Progenitor cell of endocrine pancreas (in vitro differentiated cells): ENCODE results near the gene GSG1L. TPM values are rescaled to one million over a fixed set of nuclear protein-coding genes. Genes with fewer than 3 reads are reported as not detected.

Experiments used
- DNase-seq: peaks from one replicate; pipeline ENCODE4 v3.0.0; 2021; ENCODE audit warnings: low spot score; ENCODE audit not compliant: unreplicated experiment
- H3K27ac Mint-ChIP-seq: 2 replicates; pipeline ENCODE4 v1.8.0; 2021; ENCODE audit warnings: mild to moderate bottlenecking, moderate library complexity, mixed read lengths
- H3K27me3 Mint-ChIP-seq: 2 replicates; pipeline ENCODE4 v1.8.0; 2021; ENCODE audit warnings: mixed read lengths
- H3K36me3 Mint-ChIP-seq: 2 replicates; pipeline ENCODE4 v1.8.0; 2022; ENCODE audit warnings: mixed read lengths; ENCODE audit not compliant: insufficient read depth
- H3K4me1 Mint-ChIP-seq: 2 replicates; pipeline ENCODE4 v1.8.0; 2021; ENCODE audit warnings: low read depth, mixed read lengths
- H3K4me3 Mint-ChIP-seq: 2 replicates; pipeline ENCODE4 v1.8.0; 2021; ENCODE audit warnings: low read depth, mild to moderate bottlenecking, moderate library complexity, mixed read lengths
- H3K9me3 Mint-ChIP-seq: 2 replicates; pipeline ENCODE4 v1.8.0; 2021; ENCODE audit warnings: low read depth, mixed read lengths
- CTCF ChIP-seq: fragments of 200-600 bp; sonication (generic); IDR thresholded peaks from one replicate; pipeline ENCODE4 v1.5.0; 2021; ENCODE audit warnings: antibody characterized with exemption, mild to moderate bottlenecking; ENCODE audit not compliant: unreplicated experiment
- total RNA-seq: library from RNA; stranded (reverse); gene quantifications from 2 replicates; pipeline ENCODE4 v1.2.1, GENCODE V29; 2021

GSG1L gene
- total RNA-seq, 1 donor from 2014 or later = 0.17 TPM

DNA sequence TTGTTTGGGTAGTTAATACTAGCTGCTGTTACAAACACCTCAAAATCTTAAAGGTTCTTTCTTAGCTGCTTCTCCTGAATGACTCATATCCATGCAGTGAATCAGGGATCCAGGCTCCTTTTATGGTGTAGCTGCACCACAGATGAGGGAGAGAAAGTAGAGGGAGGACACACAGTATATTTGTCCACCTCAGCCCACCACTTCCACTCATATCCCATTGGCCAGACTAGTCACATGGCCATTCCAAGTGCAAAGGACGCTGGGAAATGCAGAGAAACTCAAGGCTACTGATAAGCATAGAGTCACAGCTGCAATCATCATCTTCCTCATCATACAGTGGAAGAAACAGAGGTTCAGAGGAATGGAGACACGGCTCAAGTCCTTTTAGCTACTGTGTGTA lies 63.8 kb downstream of the GSG1L start:
- H3K9me3 Mint-ChIP-seq = no peaks in the 10 kb centered on the region
- H3K27me3 Mint-ChIP-seq = peaks cover 4% of the 10 kb centered on the region
- no peaks in the 10 kb centered on the region for H3K36me3 Mint-ChIP-seq
- DNase-seq = no peak
- no peak overlapping the region for H3K27ac Mint-ChIP-seq
- H3K4me3 Mint-ChIP-seq = no peak overlapping the region
- H3K4me1 Mint-ChIP-seq = no peaks in the 10 kb centered on the region
- TF ChIP-seq CTCF = no peak

- peaks cover 10% of the 10 kb centered on the region for H3K9me3 Mint-ChIP-seq
- TF ChIP-seq CTCF = no peak
- H3K27me3 Mint-ChIP-seq = no peaks in the 10 kb centered on the region
- H3K36me3 Mint-ChIP-seq = no peaks in the 10 kb centered on the region
- H3K4me3 Mint-ChIP-seq = no peak overlapping the region
- no peaks in the 10 kb centered on the region for H3K4me1 Mint-ChIP-seq
- DNase-seq = no peak
- no peak overlapping the region for H3K27ac Mint-ChIP-seq
These were observed 68.1 kb downstream of the GSG1L start for GRCh38 chr16:27995378-27995777.

GRCh38 chr16:27994686-27995085 lies 68.8 kb downstream of the GSG1L start:
- TF ChIP-seq CTCF = no peak
- Mint-ChIP-seq H3K4me3 (no peak overlapping the region), H3K4me1 (no peaks in the 10 kb centered on the region), H3K27me3 (no peaks in the 10 kb centered on the region), H3K36me3 (no peaks in the 10 kb centered on the region), H3K27ac (no peak overlapping the region), H3K9me3 (peaks cover 10% of the 10 kb centered on the region)
- no peak for DNase-seq

- Mint-ChIP-seq H3K9me3 (peaks cover 10% of the 10 kb centered on the region), H3K4me3 (no peak overlapping the region), H3K27me3 (no peaks in the 10 kb centered on the region), H3K27ac (no peak overlapping the region), H3K4me1 (no peaks in the 10 kb centered on the region), H3K36me3 (no peaks in the 10 kb centered on the region)
- DNase-seq = no peak
- no peak for TF ChIP-seq CTCF
These were observed 69.9 kb downstream of the GSG1L start for GRCh38 chr16:27993587-27993986.

DNA sequence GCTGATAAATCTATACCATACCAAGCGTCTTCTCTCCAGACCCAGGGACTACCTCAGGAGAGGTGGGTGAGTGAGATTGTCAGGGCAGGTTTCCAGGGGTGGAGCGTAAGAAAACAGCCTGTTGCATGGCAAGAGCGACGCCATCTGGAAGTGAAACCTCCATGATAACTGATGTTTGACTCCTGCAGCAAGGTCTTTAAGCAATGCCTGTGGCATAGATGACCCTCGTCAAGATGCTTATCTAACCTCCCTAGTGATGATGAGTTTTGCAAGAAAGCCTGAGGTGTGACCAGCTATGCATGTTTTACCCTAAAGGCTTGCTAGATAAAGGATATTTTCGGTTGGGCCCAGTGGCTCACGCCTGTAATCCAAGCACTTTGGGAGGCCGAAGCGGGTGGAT lies 71.6 kb downstream of the GSG1L start:
- Mint-ChIP-seq H3K27me3 (peaks cover 3% of the 10 kb centered on the region), H3K27ac (no peak overlapping the region), H3K4me1 (no peaks in the 10 kb centered on the region), H3K4me3 (no peak overlapping the region), H3K9me3 (peaks cover 10% of the 10 kb centered on the region), H3K36me3 (no peaks in the 10 kb centered on the region)
- DNase-seq = no peak
- TF ChIP-seq CTCF = no peak
